ENCODE results near the gene TTI1. TPM values are rescaled to one million over a fixed set of nuclear protein-coding genes. Genes with fewer than 3 reads are reported as not detected.
"Not testable (repeated sequence)": the region's sequence is repeated elsewhere in the genome, so short reads cannot be mapped to it uniquely, and the experiment has no call there.

Gene TTI1
- total RNA-seq, 1 experiment from 2014 or later, result 23.1 TPM

GRCh38 chr20:37968841-37969401 lies 64.3 kb downstream of the TTI1 start:
- DNase-seq (ENCODE audit: low spot score), result peak; percentile 40

DNA sequence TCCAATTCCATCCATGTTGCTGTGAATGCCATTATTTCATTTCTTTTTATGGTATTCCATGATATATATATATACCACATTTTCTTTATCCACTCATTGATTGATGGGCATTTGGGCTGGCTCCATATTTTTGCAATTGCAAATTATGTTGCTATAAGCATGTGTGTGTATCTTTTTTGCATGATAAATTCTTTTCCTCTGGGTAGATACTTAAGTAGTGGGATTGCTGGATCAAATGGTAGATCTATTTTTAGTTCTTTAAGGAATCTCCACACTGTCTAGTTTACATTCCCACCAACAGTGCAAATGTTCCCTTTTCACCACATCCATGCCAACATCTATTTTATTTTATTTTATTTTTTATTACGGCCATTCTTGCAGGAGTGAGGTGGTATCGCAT lies 69.8 kb downstream of the TTI1 start:
- not testable (repeated sequence) for DNase-seq (ENCODE audit: low spot score)

DNA sequence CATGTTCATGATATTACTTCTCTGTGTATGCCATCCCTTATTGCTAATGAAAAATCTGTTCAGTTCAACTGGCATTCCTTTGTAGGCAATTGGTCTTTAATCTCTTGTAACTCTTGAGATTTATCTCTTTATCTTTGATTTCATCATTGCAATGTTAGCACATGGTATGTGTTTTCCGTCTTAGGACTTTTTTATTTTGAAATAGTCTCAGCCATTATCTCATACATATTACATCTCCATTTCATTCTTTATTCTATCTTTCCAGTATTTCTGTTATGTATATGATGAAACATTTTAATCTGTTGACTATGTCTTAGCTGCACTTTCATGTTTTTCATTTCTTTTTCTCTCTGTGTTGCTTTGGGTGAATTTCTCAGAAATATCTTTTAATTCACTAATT lies 72.2 kb downstream of the TTI1 start:
- DNase-seq (ENCODE audit: low spot score), result no peak

- no peak for DNase-seq (ENCODE audit: low spot score)
These were observed 74.3 kb downstream of the TTI1 start for GRCh38 chr20:37958856-37959520.

GRCh38 chr20:37956107-37956585 lies 77.1 kb downstream of the TTI1 start:
- DNase-seq (ENCODE audit: low spot score), result no peak

GRCh38 chr20:37955511-37955910 lies 77.7 kb downstream of the TTI1 start:
- no peak for DNase-seq (ENCODE audit: low spot score)

GRCh38 chr20:37954626-37955025 lies 78.6 kb downstream of the TTI1 start:
- DNase-seq (ENCODE audit: low spot score), result no peak

DNA sequence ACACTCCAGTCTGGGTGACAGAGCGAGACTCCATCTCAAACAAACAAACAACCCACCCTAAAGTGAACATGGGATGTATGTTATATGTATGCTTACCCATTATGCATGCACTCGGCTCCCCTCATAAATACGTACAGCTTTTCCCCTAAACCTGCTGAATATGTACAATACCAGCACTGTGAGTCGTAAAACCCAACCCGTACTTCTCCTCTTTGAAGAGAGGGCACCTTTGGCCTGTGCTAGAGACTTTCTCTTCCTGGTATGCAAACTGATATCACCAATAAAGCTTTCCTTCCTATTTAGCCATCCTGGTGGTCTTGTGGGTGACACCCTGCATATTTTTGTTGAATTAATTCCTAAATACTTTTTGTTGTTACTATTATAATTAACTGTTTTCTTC lies 79.1 kb downstream of the TTI1 start:
- DNase-seq (ENCODE audit: low spot score), result no peak

DNA sequence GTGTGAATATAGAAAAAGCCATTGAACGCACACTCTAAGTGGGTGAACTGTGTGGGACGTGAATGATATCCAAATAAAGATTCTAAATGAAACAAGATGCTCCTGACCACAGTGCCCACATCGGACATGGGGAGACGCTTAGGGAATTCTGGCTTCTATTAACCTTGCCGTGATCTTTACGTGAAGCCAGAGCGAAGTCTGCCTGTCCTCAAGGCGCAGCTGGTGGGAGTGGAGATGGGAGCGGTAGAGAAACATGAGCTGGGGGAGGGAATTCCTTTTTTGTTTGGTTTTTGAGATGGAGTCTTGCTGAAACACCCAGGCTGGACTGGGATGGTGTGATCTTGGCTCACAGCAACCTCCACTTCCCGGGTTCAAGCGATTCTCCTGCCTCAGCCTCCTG lies 84.3 kb downstream of the TTI1 start:
- no peak for DNase-seq (ENCODE audit: low spot score)

DNA sequence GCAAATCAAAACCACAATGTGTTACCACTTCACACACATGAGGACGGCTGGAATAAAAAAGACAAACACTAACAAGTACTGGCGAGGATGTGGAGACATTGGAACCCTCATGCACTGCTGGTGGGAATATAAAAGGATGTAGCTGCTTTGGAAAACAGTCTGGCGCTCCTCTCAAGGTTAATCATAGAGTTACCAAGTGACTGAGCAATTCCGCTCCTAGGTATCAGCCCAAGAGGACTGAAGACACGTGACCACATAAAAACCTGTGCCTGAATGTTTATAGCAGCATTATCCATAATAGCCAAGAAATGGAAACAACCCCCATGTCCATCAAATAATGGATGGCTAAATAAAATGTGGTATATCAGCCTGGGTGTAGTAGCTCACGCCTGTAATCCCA lies 85.3 kb downstream of the TTI1 start:
- no peak for DNase-seq (ENCODE audit: low spot score)

DNA sequence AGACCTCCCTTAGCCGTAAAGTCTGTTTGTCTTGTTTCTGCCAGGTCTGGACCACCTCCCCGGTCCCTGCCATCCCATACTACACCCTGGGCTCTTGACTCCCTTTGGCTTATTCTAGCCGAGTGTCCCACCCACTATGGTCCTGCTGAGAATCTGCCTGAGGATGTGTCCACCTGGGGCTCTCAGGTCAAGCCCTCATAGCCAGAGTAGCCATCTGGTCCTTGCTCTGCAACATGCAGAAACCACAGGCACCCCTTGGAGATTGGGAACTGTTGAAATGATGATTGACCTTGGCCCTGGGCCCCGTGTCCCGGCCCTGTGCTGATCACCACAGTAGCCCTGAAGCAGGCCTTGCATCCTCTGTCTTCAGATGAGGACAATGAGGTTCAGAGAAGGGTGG lies 86.3 kb downstream of the TTI1 start:
- DNase-seq (ENCODE audit: low spot score), result no peak

DNA sequence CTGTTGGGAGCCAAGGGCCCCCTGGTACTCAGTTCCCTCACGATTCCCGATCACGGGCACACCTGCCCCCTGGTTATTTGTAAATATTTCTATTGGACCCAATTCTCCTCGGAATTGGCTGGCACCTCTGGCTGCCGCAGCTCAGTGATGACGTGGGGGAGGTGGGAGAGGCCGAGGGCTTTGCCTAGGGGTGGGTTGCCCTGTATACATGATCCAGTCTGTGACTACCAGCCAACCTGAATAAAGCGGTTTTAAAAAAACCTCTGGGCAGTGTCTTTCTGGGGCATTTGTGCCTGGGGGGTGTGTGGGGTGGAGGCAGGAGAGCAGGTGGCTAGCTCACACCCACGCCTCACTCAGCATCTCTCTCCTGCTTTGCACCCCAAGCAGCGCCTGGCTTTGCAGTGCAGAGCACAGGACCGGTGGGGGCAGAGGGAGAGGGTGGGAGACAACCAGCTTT lies 88.1 kb downstream of the TTI1 start:
- DNase-seq (ENCODE audit: low spot score), result no peak

DNA sequence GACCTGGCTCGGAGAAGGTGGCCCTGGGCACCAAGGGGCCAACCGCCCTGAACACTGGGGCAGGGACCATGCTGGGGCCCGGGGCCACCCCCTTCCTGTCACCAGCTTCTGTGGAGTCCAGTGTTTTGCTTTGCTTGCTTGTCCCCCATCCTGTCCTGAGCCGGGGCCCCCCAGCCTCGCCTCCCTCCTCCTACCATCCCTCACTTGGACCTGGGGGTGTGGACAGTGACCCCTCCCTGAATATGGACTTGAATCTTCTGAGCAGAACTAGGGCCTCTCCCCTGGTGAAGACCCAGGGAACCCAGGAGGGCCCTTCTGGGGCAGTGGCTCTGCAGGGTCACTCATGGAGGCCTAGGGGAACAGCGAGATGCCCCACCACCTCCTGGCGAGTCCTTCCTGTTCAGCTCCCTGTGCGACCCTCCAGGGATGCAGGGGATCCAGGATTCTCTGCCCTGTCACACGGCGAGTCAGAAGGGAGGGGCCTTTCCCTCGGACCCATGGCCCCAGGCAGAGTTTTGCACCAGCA lies 88.7 kb downstream of the TTI1 start:
- no peak for DNase-seq (ENCODE audit: low spot score)

DNA sequence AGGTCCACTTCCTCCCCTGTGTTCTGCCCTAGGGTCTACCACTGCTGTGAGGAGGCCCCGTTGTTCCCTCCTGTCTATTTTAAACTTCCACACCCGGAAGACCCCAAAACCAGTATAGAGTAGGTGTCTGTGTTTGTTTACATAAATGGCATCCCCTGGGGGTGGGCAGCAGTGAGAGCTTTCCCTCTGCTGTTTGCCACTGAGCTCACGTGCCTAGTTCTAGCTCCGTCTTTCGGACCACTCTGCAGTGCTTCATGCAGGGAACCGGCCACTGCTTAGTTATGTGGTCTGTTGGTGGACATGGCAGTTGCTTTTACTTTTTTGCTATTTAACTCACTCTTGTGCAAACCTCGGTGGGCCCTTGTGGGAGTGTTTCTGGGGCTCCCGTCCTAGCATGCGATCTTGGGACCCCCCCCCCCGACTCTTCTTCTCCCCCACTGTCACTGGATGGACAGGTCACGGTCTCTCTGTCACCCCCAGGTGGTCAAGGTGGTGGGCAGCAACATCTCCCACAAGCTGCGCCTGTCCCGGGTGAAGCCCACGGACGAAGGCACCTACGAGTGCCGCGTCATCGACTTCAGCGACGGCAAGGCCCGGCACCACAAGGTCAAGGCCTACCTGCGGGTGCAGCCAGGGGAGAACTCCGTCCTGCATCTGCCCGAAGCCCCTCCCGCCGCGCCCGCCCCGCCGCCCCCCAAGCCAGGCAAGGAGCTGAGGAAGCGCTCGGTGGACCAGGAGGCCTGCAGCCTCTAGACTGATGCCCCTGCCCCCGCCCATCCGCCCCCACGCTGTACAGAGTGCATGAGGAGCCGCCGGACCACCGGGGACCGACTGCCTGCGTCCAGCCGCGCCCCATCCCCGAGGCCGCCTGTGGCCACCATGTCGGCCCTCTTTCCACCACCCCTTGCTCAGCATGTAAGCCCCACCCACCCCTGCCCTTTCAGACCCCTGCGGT lies 89.5 kb downstream of the TTI1 start:
- DNase-seq (ENCODE audit: low spot score), result no peak

DNA sequence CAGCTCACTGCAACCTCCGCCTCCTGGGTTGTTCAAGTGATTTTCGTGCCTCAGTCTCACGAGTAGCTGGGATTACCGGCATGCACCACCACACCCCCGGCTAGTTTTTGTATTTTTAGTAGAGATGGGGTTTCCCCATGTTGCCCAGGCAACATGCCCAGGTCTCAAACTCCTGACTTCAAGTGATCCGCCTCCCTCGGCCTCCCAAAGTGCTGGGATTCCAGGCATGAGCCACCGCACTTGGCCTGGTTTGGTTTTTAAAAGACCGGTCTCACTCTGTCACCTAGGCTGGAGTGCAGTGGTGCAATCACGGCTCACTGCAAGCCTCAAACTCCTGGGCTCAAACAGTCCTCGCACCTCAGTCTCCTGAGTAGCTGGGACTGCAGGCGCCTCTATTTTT lies 90.2 kb downstream of the TTI1 start:
- DNase-seq (ENCODE audit: low spot score), result no peak

GRCh38 chr20:37941992-37942391 lies 91.3 kb downstream of the TTI1 start:
- DNase-seq (ENCODE audit: low spot score), result no peak

GRCh38 chr20:37941332-37941731 lies 91.9 kb downstream of the TTI1 start:
- no peak for DNase-seq (ENCODE audit: low spot score)

DNA sequence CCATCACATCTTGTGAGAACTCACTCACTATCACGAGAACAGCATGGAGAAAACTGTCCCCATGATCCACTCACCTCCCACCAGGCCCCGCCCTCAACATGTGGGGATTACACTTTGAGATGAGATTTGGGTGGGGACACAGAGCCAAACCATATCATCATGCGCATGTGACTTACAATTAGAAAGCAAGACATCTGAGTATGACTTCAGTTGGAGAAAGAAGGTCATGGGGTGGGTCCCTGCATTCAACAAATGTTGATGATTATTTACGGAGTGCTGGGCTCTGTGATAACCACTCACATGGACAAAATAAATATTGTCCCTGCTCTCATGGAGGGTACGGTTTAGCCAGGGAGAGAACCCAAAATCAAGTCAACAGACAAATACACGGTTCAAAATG lies 92.4 kb downstream of the TTI1 start:
- DNase-seq (ENCODE audit: low spot score), result no peak

DNA sequence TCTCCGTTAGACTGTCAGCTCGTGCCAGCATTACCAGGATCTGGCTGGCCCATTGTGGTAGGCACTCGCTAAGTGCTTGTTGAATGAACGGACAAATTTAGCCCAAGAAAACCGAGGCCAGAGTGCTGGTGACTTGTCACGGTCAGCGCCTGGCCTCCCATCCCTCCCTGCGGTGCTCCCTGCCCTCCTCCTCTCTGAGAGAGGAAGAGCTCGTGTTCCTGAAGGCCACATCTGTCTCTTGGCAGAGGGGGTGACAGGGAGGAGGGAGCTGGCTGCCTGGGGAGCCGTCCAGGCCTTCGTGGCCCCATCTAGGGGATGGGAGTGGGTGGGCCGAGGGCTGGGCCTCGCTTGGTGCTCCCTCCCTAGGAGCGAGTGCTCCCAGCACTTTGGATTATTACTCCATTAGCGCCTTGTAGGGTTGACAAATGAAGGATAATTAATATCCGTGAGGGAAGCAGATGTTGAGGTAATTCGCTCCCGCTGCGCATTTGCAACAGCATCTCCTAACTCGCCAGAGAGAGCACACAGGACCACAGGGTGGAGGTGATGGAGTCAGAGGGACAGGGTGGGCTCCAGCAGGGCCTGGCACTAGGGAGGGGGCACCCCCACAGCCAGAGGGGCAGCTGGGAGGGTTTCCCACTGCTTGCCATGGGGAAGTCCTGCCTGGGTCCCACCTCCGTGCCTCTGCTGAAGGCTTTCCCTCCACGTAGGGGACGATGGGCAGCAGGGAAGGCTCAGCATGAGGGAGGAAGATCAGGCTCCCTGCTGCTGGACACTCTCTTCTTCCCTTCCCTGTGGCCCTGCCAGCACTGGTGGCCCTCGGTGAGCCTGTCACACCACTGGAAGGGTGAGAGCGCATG lies 93.3 kb downstream of the TTI1 start:
- no peak for DNase-seq (ENCODE audit: low spot score)

GRCh38 chr20:37938954-37939353 lies 94.3 kb downstream of the TTI1 start:
- no peak for DNase-seq (ENCODE audit: low spot score)

DNA sequence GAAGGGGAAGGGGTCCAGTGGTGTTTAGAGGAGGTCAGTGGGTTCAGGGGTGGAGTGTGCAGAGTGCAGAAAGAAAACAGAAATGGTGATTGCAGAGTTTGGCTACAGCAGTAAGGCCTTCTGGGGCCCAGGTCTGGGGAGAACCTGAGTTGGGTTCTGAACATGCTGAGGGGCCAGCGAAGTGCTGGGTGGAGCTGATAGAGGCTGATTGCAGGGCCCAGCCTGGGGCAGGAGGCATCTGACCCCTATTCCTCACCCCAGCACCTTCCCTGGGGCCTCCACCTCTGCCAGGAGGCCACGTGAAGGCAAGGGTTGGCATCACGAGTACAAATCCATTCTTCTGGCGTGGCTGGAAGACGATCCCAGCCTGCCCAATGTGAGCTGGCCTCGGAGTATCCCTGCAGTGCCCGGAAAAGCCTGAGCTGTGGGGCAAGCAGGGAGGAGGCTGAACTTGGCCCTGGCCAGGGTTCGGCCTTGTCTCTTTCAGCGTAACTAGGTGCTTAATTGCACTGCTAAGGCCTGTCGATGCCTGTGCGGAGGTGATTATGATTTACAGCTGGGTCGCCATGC lies 95.0 kb downstream of the TTI1 start:
- no peak for DNase-seq (ENCODE audit: low spot score)
